Central memory CD8-positive, alpha-beta T cell (primary cell): ENCODE measurements around the gene ERCC6L2.

Source experiments
- ATAC-seq: fragments of 150-1000 bp; cut with Tn5 transposase; replicated peaks from 2 replicates; pipeline ENCODE4 v1.10.0; 2022; ENCODE audit warnings: mild to moderate bottlenecking, moderate FRiP score, moderate number of reproducible peaks; ENCODE audit not compliant: poor library complexity, severe bottlenecking; ENCODE audit errors: extremely low read depth
- DNase-seq, 2 donors: peaks; one replicate each; pipeline ENCODE4 v3.0.0; 2021; ENCODE audit warnings: low spot score in 2 of 2
- H3K27ac Mint-ChIP-seq: one replicate; pipeline ENCODE4 v1.8.0; 2022; ENCODE audit warnings: low read depth, mild to moderate bottlenecking, moderate library complexity, mixed read lengths
- H3K27me3 Mint-ChIP-seq: one replicate; pipeline ENCODE4 v1.8.0; 2022; ENCODE audit warnings: mixed read lengths
- H3K36me3 Mint-ChIP-seq: one replicate; pipeline ENCODE4 v1.8.0; 2022; ENCODE audit warnings: mild to moderate bottlenecking, moderate library complexity, mixed read lengths; ENCODE audit not compliant: insufficient read depth
- H3K4me1 Mint-ChIP-seq: one replicate; pipeline ENCODE4 v1.8.0; 2022; ENCODE audit warnings: mixed read lengths
- H3K4me3 Mint-ChIP-seq: one replicate; pipeline ENCODE4 v1.8.0; 2022; ENCODE audit warnings: mild to moderate bottlenecking, moderate library complexity, mixed read lengths
- H3K9me3 Mint-ChIP-seq: one replicate; pipeline ENCODE4 v1.8.0; 2022; ENCODE audit warnings: mixed read lengths

ERCC6L2 gene

GRCh38 chr9:95938724-95939123, 63.2 kb downstream of the ERCC6L2 start:
- Mint-ChIP-seq H3K27ac (no peak overlapping the region), H3K9me3 (no peaks in the 10 kb centered on the region), H3K36me3 (peaks cover 25% of the 10 kb centered on the region), H3K4me1 (no peaks in the 10 kb centered on the region), H3K4me3 (no peak overlapping the region), H3K27me3 (no peaks in the 10 kb centered on the region)
- ATAC-seq: no peak
- DNase-seq: no peak

- Mint-ChIP-seq H3K4me1 (no peaks in the 10 kb centered on the region), H3K9me3 (no peaks in the 10 kb centered on the region), H3K27ac (no peak overlapping the region), H3K4me3 (no peak overlapping the region), H3K36me3 (peaks cover 25% of the 10 kb centered on the region), H3K27me3 (no peaks in the 10 kb centered on the region)
- ATAC-seq: no peak
- no peak for DNase-seq
These were observed 64.0 kb downstream of the ERCC6L2 start for GRCh38 chr9:95939472-95939871.

DNA sequence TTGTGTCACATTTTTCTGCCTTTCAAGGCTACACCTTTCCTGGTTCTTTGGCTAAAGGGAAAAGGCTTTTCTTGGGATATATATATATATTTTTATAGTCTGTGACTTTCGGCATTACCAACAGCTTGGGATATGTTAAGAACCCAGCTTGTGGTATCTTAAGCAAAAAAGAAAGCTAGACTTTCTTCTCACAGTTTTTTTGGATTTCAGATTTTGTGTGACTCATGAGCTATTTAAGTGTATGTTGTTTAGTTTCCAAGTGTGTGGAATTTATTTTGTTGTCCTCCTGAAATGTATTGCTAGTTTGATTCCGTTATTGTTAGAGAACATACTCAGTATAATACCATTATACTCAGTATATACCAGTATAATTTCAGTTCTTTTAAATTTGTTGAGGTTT, 64.8 kb downstream of the ERCC6L2 start:
- Mint-ChIP-seq H3K36me3 (peaks cover 26% of the 10 kb centered on the region), H3K4me1 (no peaks in the 10 kb centered on the region), H3K27me3 (no peaks in the 10 kb centered on the region), H3K27ac (no peak overlapping the region), H3K4me3 (no peak overlapping the region), H3K9me3 (no peaks in the 10 kb centered on the region)
- DNase-seq (no peak), ATAC-seq (no peak)

DNA sequence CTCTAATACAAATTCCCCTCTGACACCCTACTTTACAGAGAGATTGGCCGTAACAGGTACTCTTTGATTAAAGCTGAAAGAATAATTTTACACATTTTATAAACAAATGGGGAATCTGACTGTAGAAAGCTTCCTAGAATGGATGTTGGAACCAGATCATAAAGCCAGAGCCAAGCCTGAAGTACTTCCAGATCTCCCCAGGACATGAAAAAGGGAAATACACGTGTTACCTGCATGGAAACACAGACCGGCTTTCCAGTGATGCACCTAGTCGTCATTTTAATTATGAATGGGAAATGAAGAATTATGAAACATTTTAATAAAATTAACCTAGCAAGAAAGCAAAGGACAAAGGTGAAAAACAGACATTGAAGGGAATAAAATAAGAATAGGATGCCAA, 66.5 kb downstream of the ERCC6L2 start:
- ATAC-seq (no peak), DNase-seq (no peak)
- no peak overlapping the region for H3K27ac Mint-ChIP-seq
- no peaks in the 10 kb centered on the region for H3K4me1 Mint-ChIP-seq
- H3K36me3 Mint-ChIP-seq: peaks cover 31% of the 10 kb centered on the region
- H3K4me3 Mint-ChIP-seq: no peak overlapping the region
- no peaks in the 10 kb centered on the region for H3K27me3 Mint-ChIP-seq
- H3K9me3 Mint-ChIP-seq: no peaks in the 10 kb centered on the region

DNA sequence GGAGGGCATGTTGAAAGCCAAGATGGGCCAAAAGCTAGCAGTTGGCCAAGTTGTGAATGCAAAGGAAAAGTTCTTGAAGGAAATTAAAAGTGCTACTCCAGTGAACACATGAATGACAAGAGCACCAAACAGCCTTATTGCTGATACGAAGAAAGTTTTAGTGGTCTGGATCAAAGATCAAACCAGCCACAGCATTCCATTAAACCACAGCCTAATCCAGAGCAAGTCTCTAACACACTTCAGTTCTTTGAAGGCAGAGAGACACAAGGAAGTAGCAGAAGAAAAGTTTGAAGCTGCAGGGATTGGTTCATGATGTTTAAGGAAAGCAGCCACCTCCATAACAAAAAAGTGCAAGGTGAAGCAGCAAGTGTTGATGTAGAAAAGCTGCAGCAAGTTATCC, 71.6 kb downstream of the ERCC6L2 start:
- Mint-ChIP-seq H3K27ac (no peak overlapping the region), H3K27me3 (no peaks in the 10 kb centered on the region), H3K4me1 (peaks cover 7% of the 10 kb centered on the region), H3K36me3 (peaks cover 18% of the 10 kb centered on the region), H3K4me3 (no peak overlapping the region), H3K9me3 (peaks cover 6% of the 10 kb centered on the region)
- no peak for DNase-seq
- ATAC-seq: no peak

GRCh38 chr9:95952471-95952870, 77.0 kb downstream of the ERCC6L2 start:
- Mint-ChIP-seq H3K9me3 (peaks cover 6% of the 10 kb centered on the region), H3K36me3 (peaks cover 2% of the 10 kb centered on the region), H3K27me3 (no peaks in the 10 kb centered on the region), H3K4me1 (peaks cover 7% of the 10 kb centered on the region), H3K4me3 (no peak overlapping the region), H3K27ac (no peak overlapping the region)
- no peak for ATAC-seq
- DNase-seq: no peak

- Mint-ChIP-seq H3K27me3 (no peaks in the 10 kb centered on the region), H3K4me3 (no peak overlapping the region), H3K4me1 (peaks cover 7% of the 10 kb centered on the region), H3K9me3 (peaks cover 1% of the 10 kb centered on the region), H3K36me3 (peaks cover under 1% of the 10 kb centered on the region), H3K27ac (no peak overlapping the region)
- DNase-seq: no peak
- ATAC-seq: no peak
These were observed 78.5 kb downstream of the ERCC6L2 start for GRCh38 chr9:95953986-95954385.

DNA sequence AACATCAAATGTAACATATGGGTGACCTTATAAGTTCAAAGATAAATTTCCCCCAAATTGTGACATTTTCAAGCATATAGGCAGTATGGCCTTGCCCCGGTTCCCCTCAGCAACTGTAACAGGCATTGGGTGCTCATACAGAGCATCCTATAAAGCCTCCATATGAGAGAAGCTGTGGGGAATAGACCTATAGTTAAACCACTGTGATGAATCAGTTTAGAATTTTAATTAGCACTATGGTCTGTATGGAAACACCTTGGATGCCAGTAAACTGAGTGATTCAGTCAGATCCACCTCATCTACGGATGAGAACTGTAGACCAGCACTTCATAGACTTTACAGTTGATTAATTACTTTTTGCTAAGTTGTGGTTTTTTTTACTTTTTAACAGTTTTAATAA, 79.4 kb downstream of the ERCC6L2 start:
- H3K4me3 Mint-ChIP-seq: no peak overlapping the region
- ATAC-seq: no peak
- no peak overlapping the region for H3K27ac Mint-ChIP-seq

GRCh38 chr9:95962936-95963335, 87.4 kb downstream of the ERCC6L2 start:
- ATAC-seq (no peak), DNase-seq (no peak)
- Mint-ChIP-seq H3K4me3 (no peak overlapping the region), H3K9me3 (no peaks in the 10 kb centered on the region), H3K4me1 (peaks cover 14% of the 10 kb centered on the region), H3K27me3 (no peaks in the 10 kb centered on the region), H3K27ac (no peak overlapping the region), H3K36me3 (peaks cover 7% of the 10 kb centered on the region)

More for the DNA sequence above, 79.4 kb downstream of the ERCC6L2 start:
- Mint-ChIP-seq H3K4me1 (peaks cover 7% of the 10 kb centered on the region), H3K27me3 (no peaks in the 10 kb centered on the region), H3K36me3 (no peaks in the 10 kb centered on the region), H3K9me3 (no peaks in the 10 kb centered on the region)
- DNase-seq: no peak

DNA sequence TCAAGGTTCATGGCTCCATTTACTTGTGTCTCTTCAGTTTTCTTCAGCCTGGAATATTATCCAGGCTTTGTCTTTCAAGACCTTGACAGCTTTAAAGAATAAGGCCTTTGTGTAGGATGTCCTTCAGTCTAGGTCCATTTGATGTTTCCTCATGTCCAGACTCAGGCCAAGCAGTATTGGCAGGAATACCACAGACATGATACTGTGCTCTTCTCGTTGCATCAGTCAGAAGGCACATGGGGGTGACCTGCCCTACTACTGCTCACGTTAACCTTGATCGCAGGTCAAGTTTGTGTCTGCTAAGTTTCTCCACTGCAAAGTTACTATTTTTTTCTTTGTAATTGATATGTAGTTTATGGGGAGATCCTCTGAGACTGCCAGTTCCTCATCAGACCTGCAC, 88.2 kb downstream of the ERCC6L2 start:
- ATAC-seq: no peak
- Mint-ChIP-seq H3K9me3 (no peaks in the 10 kb centered on the region), H3K27me3 (no peaks in the 10 kb centered on the region), H3K4me3 (no peak overlapping the region), H3K4me1 (peaks cover 14% of the 10 kb centered on the region), H3K36me3 (peaks cover 7% of the 10 kb centered on the region), H3K27ac (no peak overlapping the region)
- DNase-seq: no peak

DNA sequence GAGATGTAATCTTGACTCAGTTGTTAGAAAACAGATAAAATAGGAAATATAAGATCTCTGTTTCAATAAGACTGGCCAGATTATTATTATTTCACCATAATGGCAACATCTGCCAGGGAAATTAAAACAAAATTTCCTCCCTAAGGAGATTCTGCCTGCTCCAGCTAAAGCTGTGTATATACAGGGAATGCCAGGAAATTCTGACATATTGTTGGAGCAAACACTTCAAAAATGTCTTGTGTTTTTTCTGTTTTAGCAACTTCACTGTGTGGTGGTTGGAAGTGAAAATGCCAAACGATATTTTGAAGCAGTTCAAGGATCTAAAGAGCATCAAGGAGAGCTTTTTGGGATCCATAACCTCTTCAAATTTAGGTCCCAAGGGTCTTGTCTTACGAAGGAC, 90.8 kb downstream of the ERCC6L2 start:
- Mint-ChIP-seq H3K27ac (no peak overlapping the region), H3K4me1 (peaks cover 14% of the 10 kb centered on the region), H3K4me3 (no peak overlapping the region), H3K36me3 (peaks cover 9% of the 10 kb centered on the region), H3K9me3 (no peaks in the 10 kb centered on the region), H3K27me3 (no peaks in the 10 kb centered on the region)
- no peak for DNase-seq
- ATAC-seq: no peak

- Mint-ChIP-seq H3K4me1 (no peaks in the 10 kb centered on the region), H3K27ac (no peak overlapping the region), H3K27me3 (no peaks in the 10 kb centered on the region), H3K36me3 (peaks cover 18% of the 10 kb centered on the region), H3K4me3 (no peak overlapping the region), H3K9me3 (no peaks in the 10 kb centered on the region)
- ATAC-seq (no peak), DNase-seq (no peak)
These were observed 94.8 kb downstream of the ERCC6L2 start for GRCh38 chr9:95970317-95970716.

- Mint-ChIP-seq H3K27ac (no peak overlapping the region), H3K4me3 (no peak overlapping the region), H3K9me3 (no peaks in the 10 kb centered on the region), H3K27me3 (no peaks in the 10 kb centered on the region), H3K4me1 (no peaks in the 10 kb centered on the region), H3K36me3 (peaks cover 15% of the 10 kb centered on the region)
- ATAC-seq (no peak), DNase-seq (no peak)
These were observed 96.3 kb downstream of the ERCC6L2 start for GRCh38 chr9:95971815-95972214.

- H3K4me3 Mint-ChIP-seq: no peak overlapping the region
- H3K36me3 Mint-ChIP-seq: peaks cover 23% of the 10 kb centered on the region
- DNase-seq (no peak), ATAC-seq (no peak)
- H3K9me3 Mint-ChIP-seq: no peaks in the 10 kb centered on the region
- H3K27me3 Mint-ChIP-seq: no peaks in the 10 kb centered on the region
- no peak overlapping the region for H3K27ac Mint-ChIP-seq
- H3K4me1 Mint-ChIP-seq: no peaks in the 10 kb centered on the region
These were observed 98.9 kb downstream of the ERCC6L2 start for GRCh38 chr9:95974389-95974788.
